GDM1 (cell line): Measurements from ENCODE around the gene MT1F.

Experiments used
- DNase-seq: peaks from one replicate; lab custom pipeline; 2025; lab: John Stamatoyannopoulos, UW

The MT1F gene

GRCh38 chr16:56700195-56700594 is 42.4 kb downstream of the MT1F start:
- no peak for DNase-seq

- no peak for DNase-seq
Measured at GRCh38 chr16:56700631-56701030, 42.9 kb downstream of the MT1F start.

GRCh38 chr16:56701534-56701933 is 43.8 kb downstream of the MT1F start:
- no peak for DNase-seq

GRCh38 chr16:56702836-56703235 is 45.1 kb downstream of the MT1F start:
- DNase-seq = no peak
